MM.1S (cell line): ENCODE measurements around the gene CD200R1.

Experiments used
- DNase-seq: peaks from one replicate; pipeline ENCODE4 v3.0.0-alpha.2; 2015
- H2AFZ ChIP-seq: fragments of 300-600 bp; sonication (generic); 2 replicates; pipeline ENCODE4 v1.6.0; 2016; ENCODE audit warnings: antibody characterized with exemption, low read length
- H3F3A ChIP-seq: fragments of 300-600 bp; sonication (generic); 2 replicates; pipeline ENCODE4 v1.6.1; 2016; ENCODE audit warnings: mild to moderate bottlenecking, antibody characterized with exemption, low read length, moderate library complexity, mixed read lengths; ENCODE audit not compliant: insufficient read depth
- H3K27ac ChIP-seq: fragments of 300-600 bp; sonication (generic); 2 replicates; pipeline ENCODE4 v1.5.1; 2016; ENCODE audit warnings: mild to moderate bottlenecking, low read length
- H3K27me3 ChIP-seq: fragments of 300-600 bp; sonication (generic); replicated peaks from 2 replicates; pipeline ENCODE4 v1.6.0; 2016; ENCODE audit warnings: low read length; ENCODE audit not compliant: insufficient read depth
- H3K36me3 ChIP-seq: fragments of 300-600 bp; sonication (generic); replicated peaks from 2 replicates; pipeline ENCODE4 v1.6.1; 2016; ENCODE audit warnings: mild to moderate bottlenecking, low read length, mixed read lengths; ENCODE audit not compliant: insufficient read depth
- H3K4me1 ChIP-seq: fragments of 300-600 bp; sonication (generic); 2 replicates; pipeline ENCODE4 v1.6.1; 2016; ENCODE audit warnings: low read length, mixed read lengths
- H3K4me2 ChIP-seq: fragments of 300-600 bp; sonication (generic); 2 replicates; pipeline ENCODE4 v1.6.0; 2016; ENCODE audit warnings: low read depth, low read length
- H3K4me3 ChIP-seq: fragments of 300-600 bp; sonication (generic); 2 replicates; pipeline ENCODE4 v1.5.1; 2016; ENCODE audit warnings: low read length, mixed read lengths
- H3K79me2 ChIP-seq: fragments of 300-600 bp; sonication (generic); 2 replicates; pipeline ENCODE4 v1.6.1; 2016; ENCODE audit warnings: mixed run types, low read length, mixed read lengths
- H3K9ac ChIP-seq: fragments of 300-600 bp; sonication (generic); 2 replicates; pipeline ENCODE4 v1.6.1; 2016; ENCODE audit warnings: low read length, mixed read lengths
- H3K9me2 ChIP-seq: fragments of 300-600 bp; sonication (generic); replicated peaks from 2 replicates; pipeline ENCODE4 v1.6.1; 2016; ENCODE audit warnings: mild to moderate bottlenecking, low read length, mixed read lengths; ENCODE audit not compliant: insufficient read depth
- H3K9me3 ChIP-seq: fragments of 300-600 bp; sonication (generic); replicated peaks from 2 replicates; pipeline ENCODE4 v1.6.1; 2016; ENCODE audit warnings: mild to moderate bottlenecking, low read length, mixed read lengths; ENCODE audit not compliant: insufficient read depth
- H4K20me1 ChIP-seq: fragments of 300-600 bp; sonication (generic); 2 replicates; pipeline ENCODE4 v1.6.1; 2016; ENCODE audit warnings: mild to moderate bottlenecking, low read length, moderate library complexity, mixed read lengths; ENCODE audit not compliant: insufficient read depth
- CTCF ChIP-seq: fragments of 300-600 bp; sonication (generic); IDR thresholded peaks from 2 replicates; pipeline ENCODE4 v1.5.1; 2016; ENCODE audit warnings: antibody characterized with exemption, low read length, mixed read lengths
- EZH2 ChIP-seq: fragments of 300-600 bp; sonication (generic); optimal IDR thresholded peaks from 2 replicates; pipeline ENCODE3; 2017; ENCODE audit warnings: low read depth, mild to moderate bottlenecking, antibody characterized with exemption, low read length, mixed read lengths
- EZH2phosphoT487 ChIP-seq: fragments of 300-600 bp; sonication (generic); IDR thresholded peaks from 2 replicates; pipeline ENCODE4 v1.6.1; 2018; ENCODE audit warnings: antibody characterized with exemption, low read length

CD200R1 gene

GRCh38 chr3:112871735-112872134 lies 103.2 kb downstream of the CD200R1 start:
- H3K9ac ChIP-seq = no peak overlapping the region
- no peak overlapping the region for H3K27ac ChIP-seq
- no peaks in the 10 kb centered on the region for H3K36me3 ChIP-seq
- H3K4me1 ChIP-seq = peaks cover 16% of the 10 kb centered on the region
- H4K20me1 ChIP-seq = no peaks in the 10 kb centered on the region
- no peak overlapping the region for H2AFZ ChIP-seq
- no peaks in the 10 kb centered on the region for H3K9me2 ChIP-seq
- H3K79me2 ChIP-seq = no peaks in the 10 kb centered on the region
- H3K27me3 ChIP-seq = no peaks in the 10 kb centered on the region
- no peak overlapping the region for H3K4me3 ChIP-seq
- no peak for DNase-seq
- no peak overlapping the region for H3K4me2 ChIP-seq
- TF ChIP-seq EZH2phosphoT487 (no peak), CTCF (no peak), EZH2 (no peak)
- no peaks in the 10 kb centered on the region for H3K9me3 ChIP-seq
- no peaks in the 10 kb centered on the region for H3F3A ChIP-seq
